Measurements from ENCODE around the gene CRCP.

GRCh38 chr7:66099232-66099550, 15.5 kb upstream of the CRCP start:
- no peak for TF ChIP-seq CTCF (conservative IDR thresholded peaks at IDR 0.05)
- TF ChIP-seq EZH2 (IDR thresholded peaks at IDR 0.05; ENCODE audit: low read depth): no peak

Data from PC-9 (cell line).